ENCODE results near the gene RIPK1.

DNA sequence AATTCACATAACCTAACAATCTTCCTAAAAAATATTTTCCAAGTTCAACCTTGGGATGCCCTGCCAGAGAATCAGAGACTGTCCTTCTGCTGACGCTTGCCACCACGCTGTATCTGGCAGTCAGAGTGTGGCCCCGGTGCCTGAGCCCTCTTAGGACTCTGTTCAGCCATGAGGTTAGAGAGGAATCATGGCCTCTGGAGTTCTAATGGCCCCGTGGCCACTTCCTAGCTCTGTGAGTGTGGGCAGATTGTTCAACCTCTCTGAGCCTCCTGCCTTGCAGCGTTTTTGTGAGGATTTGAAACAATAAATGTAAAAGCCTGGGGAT lies 52.4 kb downstream of the RIPK1 start:
- TF ChIP-seq, protein P1, sequence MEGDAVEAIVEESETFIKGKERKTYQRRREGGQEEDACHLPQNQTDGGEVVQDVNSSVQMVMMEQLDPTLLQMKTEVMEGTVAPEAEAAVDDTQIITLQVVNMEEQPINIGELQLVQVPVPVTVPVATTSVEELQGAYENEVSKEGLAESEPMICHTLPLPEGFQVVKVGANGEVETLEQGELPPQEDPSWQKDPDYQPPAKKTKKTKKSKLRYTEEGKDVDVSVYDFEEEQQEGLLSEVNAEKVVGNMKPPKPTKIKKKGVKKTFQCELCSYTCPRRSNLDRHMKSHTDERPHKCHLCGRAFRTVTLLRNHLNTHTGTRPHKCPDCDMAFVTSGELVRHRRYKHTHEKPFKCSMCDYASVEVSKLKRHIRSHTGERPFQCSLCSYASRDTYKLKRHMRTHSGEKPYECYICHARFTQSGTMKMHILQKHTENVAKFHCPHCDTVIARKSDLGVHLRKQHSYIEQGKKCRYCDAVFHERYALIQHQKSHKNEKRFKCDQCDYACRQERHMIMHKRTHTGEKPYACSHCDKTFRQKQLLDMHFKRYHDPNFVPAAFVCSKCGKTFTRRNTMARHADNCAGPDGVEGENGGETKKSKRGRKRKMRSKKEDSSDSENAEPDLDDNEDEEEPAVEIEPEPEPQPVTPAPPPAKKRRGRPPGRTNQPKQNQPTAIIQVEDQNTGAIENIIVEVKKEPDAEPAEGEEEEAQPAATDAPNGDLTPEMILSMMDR (IDR thresholded peaks at IDR 0.05; ENCODE audit: low read depth, low read length), result no peak
- no peak for TF ChIP-seq EZH2phosphoT487 (IDR thresholded peaks at IDR 0.05; ENCODE audit: low read depth)

All from OCI-LY3 (cell line).